Astrocyte (in vitro differentiated cells and primary cell): Measurements from ENCODE around the gene ZC3H7A. TPM values are rescaled to one million over a fixed set of nuclear protein-coding genes. Genes with fewer than 3 reads are reported as not detected.

Experiments
- DNase-seq: peaks from one replicate; pipeline ENCODE4 v3.0.0-alpha.2; 2010; ENCODE audit warnings: low read depth
- FAIRE-seq: peaks from 2 replicates; lab custom pipeline; 2011; peaks lifted over from hg19 to GRCh38; lab: Jason Lieb, UNC
- H2AFZ ChIP-seq: 2 replicates; pipeline ENCODE4 v1.6.0; 2012; ENCODE audit warnings: low read depth, low read length, inconsistent platforms
- H3K27ac ChIP-seq: 2 replicates; pipeline ENCODE4 v1.5.1; 2011; ENCODE audit warnings: low read depth, low read length, inconsistent platforms
- H3K27me3 ChIP-seq: 2 replicates; pipeline ENCODE4 v1.6.0; 2011; ENCODE audit warnings: low read length, inconsistent platforms; ENCODE audit not compliant: insufficient read depth
- H3K36me3 ChIP-seq: 2 replicates; pipeline ENCODE4 v1.5.1; 2011; ENCODE audit warnings: low read length, inconsistent platforms; ENCODE audit not compliant: insufficient read depth
- H3K4me1 ChIP-seq: 2 replicates; pipeline ENCODE4 v1.5.1; 2011; ENCODE audit warnings: low read length, inconsistent platforms; ENCODE audit not compliant: insufficient read depth
- H3K4me2 ChIP-seq: 2 replicates; pipeline ENCODE4 v1.6.0; 2012; ENCODE audit warnings: low read length, inconsistent platforms
- H3K4me3 ChIP-seq: 2 replicates; pipeline ENCODE4 v1.5.1; 2011; ENCODE audit warnings: low read depth, mild to moderate bottlenecking, low read length, inconsistent platforms; ENCODE audit not compliant: insufficient read depth
- H3K79me2 ChIP-seq: 2 replicates; pipeline ENCODE4 v1.6.0; 2012; ENCODE audit warnings: mild to moderate bottlenecking, low read length, inconsistent platforms; ENCODE audit not compliant: insufficient read depth
- H3K9ac ChIP-seq: 2 replicates; pipeline ENCODE4 v1.6.0; 2012; ENCODE audit warnings: mild to moderate bottlenecking, low read length, inconsistent platforms
- H3K9me3 ChIP-seq: 2 replicates; pipeline ENCODE4 v1.5.1; 2012; ENCODE audit warnings: low read depth, mild to moderate bottlenecking, low read length, inconsistent platforms; ENCODE audit not compliant: insufficient read depth
- H4K20me1 ChIP-seq: 2 replicates; pipeline ENCODE4 v1.6.0; 2012; ENCODE audit warnings: low read length, inconsistent platforms; ENCODE audit not compliant: insufficient read depth
- H3K27ac Mint-ChIP-seq: one replicate; pipeline ENCODE4 v1.8.0; 2021; ENCODE audit warnings: mild to moderate bottlenecking, mixed read lengths; ENCODE audit not compliant: unreplicated experiment
- H3K27me3 Mint-ChIP-seq: one replicate; pipeline ENCODE4 v1.8.0; 2021; ENCODE audit warnings: low read depth, mixed read lengths; ENCODE audit not compliant: unreplicated experiment
- H3K36me3 Mint-ChIP-seq: one replicate; pipeline ENCODE4 v1.8.0; 2021; ENCODE audit warnings: low read depth, mixed read lengths; ENCODE audit not compliant: unreplicated experiment
- H3K4me1 Mint-ChIP-seq: one replicate; pipeline ENCODE4 v1.8.0; 2021; ENCODE audit warnings: low read depth, mixed read lengths; ENCODE audit not compliant: unreplicated experiment
- H3K4me3 Mint-ChIP-seq: one replicate; pipeline ENCODE4 v1.8.0; 2021; ENCODE audit warnings: mild to moderate bottlenecking, moderate library complexity, mixed read lengths; ENCODE audit not compliant: unreplicated experiment
- H3K9me3 Mint-ChIP-seq: one replicate; pipeline ENCODE4 v1.8.0; 2021; ENCODE audit warnings: mild to moderate bottlenecking, mixed read lengths; ENCODE audit not compliant: unreplicated experiment
- CTCF ChIP-seq: IDR thresholded peaks from 2 replicates; pipeline ENCODE4 v1.5.1; 2011; ENCODE audit warnings: low read depth, mild to moderate bottlenecking, inconsistent platforms, low read length, moderate library complexity; ENCODE audit not compliant: insufficient read depth
- EZH2 ChIP-seq: IDR thresholded peaks from 2 replicates; pipeline ENCODE4 v1.6.1; 2012; ENCODE audit warnings: mild to moderate bottlenecking, low read length, inconsistent platforms; ENCODE audit not compliant: insufficient read depth
- total RNA-seq: library from RNA; stranded (reverse); gene quantifications from 2 replicates; pipeline ENCODE4 v1.2.1, GENCODE V29; 2021

Gene ZC3H7A
- total RNA-seq, 1 donor from 2014 or later, result 68.7 TPM

GRCh38 chr16:11768849-11769248 lies 28.2 kb downstream of the ZC3H7A start:
- Mint-ChIP-seq H3K4me1 (no peaks in the 10 kb centered on the region), H3K9me3 (no peaks in the 10 kb centered on the region), H3K4me3 (no peak overlapping the region), H3K27ac (no peak overlapping the region), H3K36me3 (peaks cover 28% of the 10 kb centered on the region), H3K27me3 (no peaks in the 10 kb centered on the region)
- Histone ChIP-seq H4K20me1 (peaks cover 25% of the 10 kb centered on the region), H3K4me1 (no peaks in the 10 kb centered on the region), H3K27me3 (no peaks in the 10 kb centered on the region), H3K4me3 (no peak overlapping the region), H2AFZ (no peak overlapping the region), H3K27ac (no peak overlapping the region), H3K9me3 (no peaks in the 10 kb centered on the region), H3K36me3 (peaks cover 69% of the 10 kb centered on the region), H3K79me2 (peaks cover 8% of the 10 kb centered on the region), H3K4me2 (no peak overlapping the region), H3K9ac (no peak overlapping the region)
- FAIRE-seq (no peak), DNase-seq (no peak)
- no peak for TF ChIP-seq CTCF
- TF ChIP-seq EZH2, result no peak

DNA sequence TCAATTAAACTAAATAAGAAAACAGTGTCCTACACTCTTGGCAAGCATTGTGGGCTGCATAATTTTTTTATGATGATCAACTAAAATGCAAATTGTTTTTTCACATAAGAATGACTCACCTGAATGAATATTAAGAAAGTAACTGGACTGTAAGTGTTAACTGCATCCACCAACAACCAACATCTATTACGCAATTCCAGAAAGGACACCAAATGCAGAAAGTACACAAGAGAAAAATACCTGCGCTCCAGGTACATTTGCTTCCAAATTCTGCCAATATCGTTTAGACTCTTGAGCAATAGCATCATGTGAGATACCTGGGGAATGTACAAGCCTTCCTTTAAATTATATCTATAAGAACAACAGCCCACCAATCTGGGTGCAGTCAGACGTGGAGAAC lies 34.6 kb downstream of the ZC3H7A start:
- H3K9ac ChIP-seq, result no peak overlapping the region
- H3K36me3 ChIP-seq, result peaks cover 65% of the 10 kb centered on the region
- DNase-seq, result no peak
- H3K4me1 ChIP-seq, result peaks cover 8% of the 10 kb centered on the region
- no peaks in the 10 kb centered on the region for H3K9me3 ChIP-seq
- no peak overlapping the region for H3K4me2 ChIP-seq
- no peak overlapping the region for H3K4me3 ChIP-seq
- H4K20me1 ChIP-seq, result peaks cover 26% of the 10 kb centered on the region
- peaks cover 25% of the 10 kb centered on the region for H3K36me3 Mint-ChIP-seq
- H3K4me1 Mint-ChIP-seq, result peaks cover 10% of the 10 kb centered on the region
- no peak for TF ChIP-seq CTCF
- TF ChIP-seq EZH2, result no peak
- H3K27ac Mint-ChIP-seq, result no peak overlapping the region
- no peaks in the 10 kb centered on the region for H3K9me3 Mint-ChIP-seq
- H3K27me3 ChIP-seq, result no peaks in the 10 kb centered on the region
- H3K27me3 Mint-ChIP-seq, result no peaks in the 10 kb centered on the region
- no peak overlapping the region for H3K27ac ChIP-seq
- H2AFZ ChIP-seq, result no peak overlapping the region
- no peak for FAIRE-seq
- H3K4me3 Mint-ChIP-seq, result no peak overlapping the region
- peaks cover 2% of the 10 kb centered on the region for H3K79me2 ChIP-seq

GRCh38 chr16:11759997-11760396 lies 37.1 kb downstream of the ZC3H7A start:
- Histone ChIP-seq H3K4me2 (no peak overlapping the region), H3K4me1 (peaks cover 15% of the 10 kb centered on the region), H3K9ac (no peak overlapping the region), H3K79me2 (peaks cover 5% of the 10 kb centered on the region), H2AFZ (no peak overlapping the region), H3K36me3 (peaks cover 55% of the 10 kb centered on the region), H3K27ac (no peak overlapping the region), H3K27me3 (no peaks in the 10 kb centered on the region), H4K20me1 (peaks cover 34% of the 10 kb centered on the region), H3K9me3 (no peaks in the 10 kb centered on the region), H3K4me3 (no peak overlapping the region)
- TF ChIP-seq EZH2, result no peak
- TF ChIP-seq CTCF, result no peak
- FAIRE-seq (no peak), DNase-seq (no peak)
- Mint-ChIP-seq H3K9me3 (no peaks in the 10 kb centered on the region), H3K27ac (no peak overlapping the region), H3K36me3 (peaks cover 29% of the 10 kb centered on the region), H3K4me3 (no peak overlapping the region), H3K4me1 (peaks cover 16% of the 10 kb centered on the region), H3K27me3 (no peaks in the 10 kb centered on the region)
